Measurements from ENCODE around the gene DNAH1.

GRCh38 chr3:52443791-52444687 lies 127.9 kb downstream of the DNAH1 start:
- TF ChIP-seq CTCF (conservative IDR thresholded peaks at IDR 0.05; ENCODE audit: low read length) (no peak), EZH2phosphoT487 (IDR thresholded peaks at IDR 0.05; ENCODE audit: borderline replicate concordance, low read depth, low read length) (no peak)
